Measurements from ENCODE around the gene PLEKHA6.
A peak's percentile ranks its signal among the peaks of the same experiment; 100 is the strongest.

Gene PLEKHA6

GRCh38 chr1:204212715-204213114 is 147.0 kb downstream of the PLEKHA6 start:
- DNase-seq (ENCODE audit: low read depth in 2 of 2): no peak

- no peak for DNase-seq (ENCODE audit: low read depth in 2 of 2)
Observed at GRCh38 chr1:204211046-204211445, 148.7 kb downstream of the PLEKHA6 start.

GRCh38 chr1:204207136-204207616 is 152.6 kb downstream of the PLEKHA6 start:
- peak; percentile 41 to 61 for DNase-seq (ENCODE audit: low read depth in 2 of 2)

- no peak for DNase-seq (ENCODE audit: low read depth in 2 of 2)
Observed at GRCh38 chr1:204206121-204206520, 153.6 kb downstream of the PLEKHA6 start.

- DNase-seq (ENCODE audit: low read depth in 2 of 2): no peak
Observed at GRCh38 chr1:204205486-204205885, 154.2 kb downstream of the PLEKHA6 start.

GRCh38 chr1:204204944-204205343 is 154.8 kb downstream of the PLEKHA6 start:
- no peak for DNase-seq (ENCODE audit: low read depth in 2 of 2)

- no peak for DNase-seq (ENCODE audit: low read depth in 2 of 2)
Observed at GRCh38 chr1:204203206-204203767, 156.4 kb downstream of the PLEKHA6 start.

GRCh38 chr1:204202481-204202880 is 157.2 kb downstream of the PLEKHA6 start:
- DNase-seq (ENCODE audit: low read depth in 2 of 2): no peak

- no peak for DNase-seq (ENCODE audit: low read depth in 2 of 2)
Observed at GRCh38 chr1:204201348-204202040, 158.2 kb downstream of the PLEKHA6 start.

GRCh38 chr1:204199579-204199978 is 160.2 kb downstream of the PLEKHA6 start:
- DNase-seq (ENCODE audit: low read depth in 2 of 2): no peak

GRCh38 chr1:204198348-204199340 is 161.1 kb downstream of the PLEKHA6 start:
- DNase-seq (ENCODE audit: low read depth in 2 of 2): no peak

- no peak for DNase-seq (ENCODE audit: low read depth in 2 of 2)
Observed at GRCh38 chr1:204197068-204197467, 162.7 kb downstream of the PLEKHA6 start.

- no peak for DNase-seq (ENCODE audit: low read depth in 2 of 2)
Observed at GRCh38 chr1:204196068-204196795, 163.5 kb downstream of the PLEKHA6 start, which contains the start of gene KISS1. Gene KISS1 (minus strand): TSS chr1:204196491. CDS start chr1:204192876, 3,615 bp downstream.

GRCh38 chr1:204194771-204195170 is 165.0 kb downstream of the PLEKHA6 start:
- no peak for DNase-seq (ENCODE audit: low read depth in 2 of 2)

- DNase-seq (ENCODE audit: low read depth in 2 of 2): no peak
Observed at GRCh38 chr1:204194080-204194479, 165.6 kb downstream of the PLEKHA6 start.

- no peak for DNase-seq (ENCODE audit: low read depth in 2 of 2)
Observed at GRCh38 chr1:204192589-204193352, 167.0 kb downstream of the PLEKHA6 start.

GRCh38 chr1:204192046-204192445 is 167.7 kb downstream of the PLEKHA6 start:
- DNase-seq (ENCODE audit: low read depth in 2 of 2): no peak

- no peak for DNase-seq (ENCODE audit: low read depth in 2 of 2)
Observed at GRCh38 chr1:204191456-204191855, 168.3 kb downstream of the PLEKHA6 start.

GRCh38 chr1:204190212-204191211 is 169.2 kb downstream of the PLEKHA6 start:
- no peak for DNase-seq (ENCODE audit: low read depth in 2 of 2)

Measured in stimulated activated CD8-positive, alpha-beta memory T cell treated with anti-CD3 and anti-CD28 coated beads, Interleukin-7, amount 100 ng/mL, for 1 hour (primary cell).